ENCODE measurements around the gene LIME1. TPM values are rescaled to one million over a fixed set of nuclear protein-coding genes. Genes with fewer than 3 reads are reported as not detected.

The LIME1 gene
- total and polyA plus RNA-seq, 2 of the 8 experiments (the other 6 are each of a cell fraction or from before 2014, with no cell fraction given), result 4.5 to 5.9 TPM

DNA sequence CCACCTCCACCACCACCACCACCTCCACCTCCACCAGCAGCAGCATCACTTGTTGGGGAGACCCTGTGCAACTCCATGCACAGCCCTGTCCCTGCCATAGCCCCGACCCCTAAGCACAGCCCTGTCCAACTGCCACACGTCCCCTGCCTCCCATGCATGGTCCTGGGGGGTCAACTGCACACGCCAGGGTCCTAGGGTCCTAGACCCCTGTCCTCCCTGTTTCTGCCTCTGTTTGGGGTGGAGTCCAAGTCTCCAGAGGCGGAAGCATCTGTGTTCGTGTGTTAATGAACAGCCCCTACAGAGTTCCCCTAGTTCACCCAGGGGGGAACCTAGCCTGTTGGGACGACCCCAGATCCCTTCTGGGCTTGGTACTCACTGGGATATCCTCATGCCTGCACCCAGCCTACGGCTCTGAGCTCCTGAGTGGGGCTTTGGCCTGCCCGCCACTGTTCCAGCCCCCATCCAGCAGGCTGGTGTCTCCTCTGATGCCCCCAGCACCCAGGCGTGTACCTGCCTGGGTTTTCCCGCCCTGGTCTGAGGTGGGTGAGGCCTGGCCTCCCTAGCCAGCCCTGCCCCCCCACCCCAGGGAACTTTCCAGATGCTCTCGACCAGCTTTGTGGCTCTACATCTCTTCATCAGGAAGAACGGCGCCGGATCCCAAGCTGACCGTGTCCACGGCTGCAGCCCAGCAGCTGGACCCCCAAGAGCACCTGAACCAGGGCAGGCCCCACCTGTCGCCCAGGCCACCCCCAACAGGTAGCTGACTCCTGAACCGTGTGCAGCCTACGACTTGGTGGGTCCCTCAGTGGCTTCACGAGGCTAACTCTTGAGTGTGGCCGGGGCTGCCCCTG lies 42.5 kb upstream of the LIME1 start:
- no peak for TF ChIP-seq SAP30 (IDR thresholded peaks at IDR 0.05; ENCODE audit: insufficient read depth, insufficient replicate concordance, low read length)
- TF ChIP-seq POLR2AphosphoS5 (IDR thresholded peaks at IDR 0.05; ENCODE audit: low read depth, low read length), result peak; percentile 28; the same call in 1 of the 2 replicates
- Histone ChIP-seq H4K8ac (ENCODE audit: extremely low read depth, insufficient read depth, low read length) (no peak overlapping the region; the same call in 1 of the 2 replicates), H2BK5ac (ENCODE audit: low read depth, low read length) (no peak overlapping the region), H3K4me1 (replicated peaks in 1 of 4; ENCODE audit: control insufficient read depth in 3 of 4, insufficient read depth in 4 of 4, low read length in 3 of 4) (peaks cover 0 to 12% (median 7%) of the 10 kb centered on the region in 4 experiments; a peak in 4 of 7 replicates), H3K56ac (replicated peaks; ENCODE audit: insufficient read length, low read depth, low read length) (no peak overlapping the region), H4K20me1 (replicated peaks in 1 of 2; ENCODE audit: control insufficient read depth in 1 of 2, insufficient read depth in 2 of 2, low read length in 2 of 2) (peaks cover 0 to 12% of the 10 kb centered on the region in 2 experiments), H3K9ac (replicated peaks in 1 of 4; ENCODE audit: extremely low read depth in 1 of 4, low read depth in 3 of 4, low read length in 3 of 4) (no peak overlapping the region), H3K4ac (replicated peaks; ENCODE audit: insufficient read length, low read depth, low read length) (no peak overlapping the region), H3K27me3 (replicated peaks in 1 of 4; ENCODE audit: control insufficient read depth in 3 of 4, extremely low read depth in 1 of 4, insufficient read depth in 3 of 4, low read length in 3 of 4) (no peaks in the 10 kb centered on the region), H2BK12ac (ENCODE audit: low read depth, low read length) (no peak overlapping the region), H2BK120ac (replicated peaks; ENCODE audit: low read depth, low read length) (no peak overlapping the region), H3K79me2 (ENCODE audit: control insufficient read depth in 1 of 2, insufficient read depth in 2 of 2, low read length in 2 of 2) (no peaks in the 10 kb centered on the region), H4K91ac (replicated peaks; ENCODE audit: insufficient read length, low read length) (no peak overlapping the region), H3K79me1 (ENCODE audit: low read depth, low read length) (no peaks in the 10 kb centered on the region), H2AFZ (ENCODE audit: low read length) (no peak overlapping the region), H3K23me2 (ENCODE audit: low read depth, low read length) (peaks cover 8% of the 10 kb centered on the region; the same call in 1 of the 2 replicates), H3K27ac (ENCODE audit: low read depth, low read length) (no peak overlapping the region), H3K14ac (ENCODE audit: insufficient read length) (no peak overlapping the region), H2BK15ac (ENCODE audit: low read length) (no peak overlapping the region), H3K36me3 (ENCODE audit: control insufficient read depth in 2 of 4, insufficient read depth in 4 of 4, low read length in 3 of 4) (peaks cover 0 to 3% (median 0%) of the 10 kb centered on the region in 4 experiments; a peak in 1 of 8 replicates), H2BK20ac (ENCODE audit: low read length) (no peak overlapping the region), H2AK5ac (ENCODE audit: low read depth, low read length) (no peak overlapping the region), H3K4me3 (ENCODE audit: extremely low read depth in 1 of 4, insufficient read depth in 2 of 4, low read depth in 3 of 4, low read length in 4 of 4) (no peak overlapping the region), H3K18ac (ENCODE audit: extremely low read depth, low read length) (no peak overlapping the region), H3K4me2 (ENCODE audit: insufficient read depth in 1 of 2, low read depth in 2 of 2, low read length in 2 of 2) (no peak overlapping the region), H4K5ac (ENCODE audit: insufficient read length, low read depth, low read length) (no peak overlapping the region), H3K9me3 (ENCODE audit: insufficient read depth in 2 of 2, low read depth in 1 of 2, low read length in 1 of 2) (no peaks in the 10 kb centered on the region; a peak in 1 of 4 replicates), H3K23ac (ENCODE audit: insufficient read length) (no peak overlapping the region)
- ChIA-PET POLR2A (ENCODE audit: partially characterized antibody) (interaction anchor here (0.7 to 1.9 kb wide), 4 partner anchors 12 to 164 kb away, joined by 3 to 6 read pairs (median 4); no protein-coding TSS in a partner anchor), CTCF (ENCODE audit: partially characterized antibody) (no interaction called here)
- DNase-seq (ENCODE audit: low read depth in 1 of 2, low spot score in 2 of 2) (no peak), FAIRE-seq (no peak)
- WGBS, 2 experiments (ENCODE audit: extremely low coverage in 1 of 2, insufficient coverage in 1 of 2, insufficient read length in 1 of 2, insufficient replicate concordance in 2 of 2, low coverage in 1 of 2, low lambda C conversion rate in 2 of 2, missing lambda C conversion rate in 1 of 2), result 93% methylated on average over 21 of the region's 21 CpGs; no CpG with 5 or more reads in 1 of the 2 experiments
